Stimulated activated naive CD8-positive, alpha-beta T cell treated with anti-CD3 and anti-CD28 coated beads, Interleukin-15, Interleukin-2, amounts not matched to agents 100 ng/mL and 50 ng/mL, for 24 hours (primary cell): ENCODE results near the gene PDXDC1.
"Not testable (repeated sequence)": the region's sequence is repeated elsewhere in the genome, so short reads cannot be mapped to it uniquely, and the experiment has no call there.

Experiments
- H3K27ac Mint-ChIP-seq: one replicate; pipeline ENCODE4 v1.8.0; 2021; ENCODE audit warnings: mild to moderate bottlenecking, mixed read lengths
- H3K27me3 Mint-ChIP-seq: one replicate; pipeline ENCODE4 v1.8.0; 2021; ENCODE audit warnings: mixed read lengths
- H3K36me3 Mint-ChIP-seq: one replicate; pipeline ENCODE4 v1.8.0; 2021; ENCODE audit warnings: low read depth, mixed read lengths
- H3K4me1 Mint-ChIP-seq: one replicate; pipeline ENCODE4 v1.8.0; 2021; ENCODE audit warnings: low read depth, mixed read lengths
- H3K4me3 Mint-ChIP-seq: one replicate; pipeline ENCODE4 v1.8.0; 2021; ENCODE audit warnings: mild to moderate bottlenecking, mixed read lengths
- H3K9me3 Mint-ChIP-seq: one replicate; pipeline ENCODE4 v1.8.0; 2021; ENCODE audit warnings: mixed read lengths

The PDXDC1 gene

DNA sequence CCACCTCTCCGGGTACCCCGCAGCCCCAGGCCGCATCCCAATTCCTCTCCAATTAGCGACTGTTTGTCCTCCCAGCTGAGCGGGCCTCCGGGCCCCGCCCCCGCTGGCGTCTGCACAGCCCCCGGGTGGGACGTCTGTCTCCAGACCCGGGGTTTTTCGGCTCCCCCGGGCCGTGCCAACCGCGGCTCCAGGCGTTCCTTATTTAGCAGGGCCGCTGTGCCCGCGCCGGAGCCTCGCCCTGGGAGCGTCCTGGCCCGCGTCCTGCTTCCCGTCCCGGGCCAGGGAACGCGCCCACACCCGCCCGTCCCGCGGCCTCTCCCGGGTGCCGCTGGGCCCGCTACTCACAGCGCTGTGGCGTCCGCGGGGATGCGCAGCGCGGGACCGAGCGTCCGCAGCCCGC, 179.2 kb downstream of the PDXDC1 start:
- not testable (repeated sequence) for H3K36me3 Mint-ChIP-seq, H3K27me3 Mint-ChIP-seq, H3K9me3 Mint-ChIP-seq, H3K4me1 Mint-ChIP-seq, H3K27ac Mint-ChIP-seq
- H3K4me3 Mint-ChIP-seq: peak overlapping the region; percentile 72

DNA sequence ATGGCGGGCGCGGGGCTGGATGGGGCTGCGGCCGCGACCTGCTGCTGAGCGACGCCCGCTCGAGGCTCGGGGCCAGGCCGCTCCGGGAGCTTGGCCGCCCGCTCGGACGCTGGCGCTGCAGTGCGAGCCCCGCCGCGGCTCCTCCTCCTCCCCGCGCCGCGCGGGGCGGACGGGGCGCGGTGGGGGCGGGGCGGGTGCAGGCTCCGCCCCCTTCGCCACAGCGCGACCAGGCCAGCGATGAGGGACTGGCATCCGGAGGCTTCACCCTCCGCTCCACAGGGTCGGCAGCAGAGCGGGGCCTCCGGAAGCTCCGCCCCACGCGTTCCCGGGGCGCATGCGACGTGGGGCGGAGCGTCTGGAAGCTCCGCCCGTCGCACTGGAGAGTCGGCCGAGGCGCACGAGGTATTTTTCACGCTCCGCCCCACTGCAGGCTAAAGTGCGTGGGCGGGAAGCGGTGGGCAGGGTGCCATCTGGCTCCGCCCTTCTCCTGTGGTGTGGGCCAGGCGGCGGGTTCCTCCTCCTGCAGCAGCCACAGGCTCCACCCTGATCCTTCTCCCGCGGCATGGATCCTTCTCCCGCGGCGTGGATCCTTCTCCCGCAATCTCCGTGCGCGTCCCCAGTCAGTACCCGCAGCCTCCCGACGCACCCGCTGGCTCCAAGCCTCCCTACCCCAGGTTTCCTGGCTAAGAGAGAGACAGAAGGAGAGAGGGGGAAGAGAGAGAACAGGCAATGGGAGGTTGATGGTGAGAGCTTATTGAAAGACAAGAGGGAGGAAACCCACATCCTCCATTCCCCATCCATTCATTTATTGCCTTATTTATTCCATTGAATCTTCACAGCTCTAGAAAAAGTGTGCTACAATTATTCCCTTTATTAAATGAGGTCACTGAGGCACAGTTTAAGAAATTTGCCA, 180.1 kb downstream of the PDXDC1 start:
- not testable (repeated sequence) for H3K27me3 Mint-ChIP-seq, H3K9me3 Mint-ChIP-seq, H3K36me3 Mint-ChIP-seq, H3K4me1 Mint-ChIP-seq
- H3K4me3 Mint-ChIP-seq: peak overlapping the region; percentile 75
- peak overlapping the region; percentile 21 for H3K27ac Mint-ChIP-seq

DNA sequence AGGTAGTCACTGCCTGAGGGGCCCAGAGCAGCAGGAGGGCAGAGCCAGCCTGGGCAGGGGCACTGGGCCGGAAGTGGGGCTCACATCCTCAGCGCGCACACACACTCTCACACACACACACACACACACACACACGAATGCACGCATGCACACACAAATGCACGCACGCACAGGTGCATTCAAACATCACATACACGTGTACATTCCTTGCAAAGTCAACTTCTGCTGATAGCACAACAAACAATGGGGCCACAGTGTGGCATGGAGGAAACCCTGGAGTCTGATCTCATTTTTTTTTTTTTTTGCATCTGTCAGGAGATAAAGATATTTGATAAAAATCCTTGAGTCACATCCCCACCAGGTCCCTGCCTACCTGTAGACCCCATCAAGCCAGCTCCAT, 182.8 kb downstream of the PDXDC1 start:
- not testable (repeated sequence) for H3K4me3 Mint-ChIP-seq, H3K27me3 Mint-ChIP-seq, H3K9me3 Mint-ChIP-seq, H3K36me3 Mint-ChIP-seq, H3K4me1 Mint-ChIP-seq, H3K27ac Mint-ChIP-seq

DNA sequence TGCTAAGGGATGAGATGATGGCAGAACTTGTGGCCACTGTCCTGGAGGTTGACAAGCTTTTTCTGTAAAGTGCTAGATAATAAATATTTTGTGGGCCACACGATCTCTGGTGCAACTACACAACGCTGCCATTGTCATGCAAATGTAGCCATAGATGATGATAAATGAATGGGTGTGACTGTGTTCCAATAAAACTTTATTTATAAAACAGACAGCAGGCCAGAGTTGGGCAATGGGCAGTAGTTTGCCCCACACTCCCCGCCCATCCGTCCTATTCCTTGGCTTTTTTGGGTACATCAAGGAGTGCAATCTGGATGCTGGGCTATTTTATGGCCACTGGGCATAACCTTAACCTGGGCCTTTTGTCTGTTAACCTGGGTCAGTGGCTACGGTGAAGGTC, 184.8 kb downstream of the PDXDC1 start:
- H3K4me1 Mint-ChIP-seq, H3K9me3 Mint-ChIP-seq, H3K36me3 Mint-ChIP-seq, H3K4me3 Mint-ChIP-seq, H3K27ac Mint-ChIP-seq, H3K27me3 Mint-ChIP-seq: not testable (repeated sequence)

DNA sequence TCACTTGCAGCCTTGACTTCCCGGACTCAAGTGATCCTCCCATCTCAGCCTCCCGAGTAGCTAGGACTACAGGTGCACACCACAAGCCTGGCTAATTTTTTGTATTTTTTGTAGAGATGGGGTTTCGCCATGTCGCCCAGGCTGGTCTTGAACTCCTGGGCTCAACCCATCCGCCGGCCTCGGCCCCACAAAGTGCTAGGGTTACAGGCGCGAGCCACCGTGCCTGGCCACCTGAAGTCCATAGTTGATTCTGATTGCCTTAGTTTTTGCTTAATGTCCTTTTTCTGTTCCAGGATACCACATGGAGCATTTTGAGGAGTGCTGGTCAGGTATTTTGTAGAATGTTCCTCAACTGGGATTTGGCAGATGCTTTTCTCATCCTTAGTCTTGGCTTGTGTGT, 185.7 kb downstream of the PDXDC1 start:
- H3K27me3 Mint-ChIP-seq, H3K36me3 Mint-ChIP-seq, H3K4me1 Mint-ChIP-seq, H3K9me3 Mint-ChIP-seq, H3K27ac Mint-ChIP-seq, H3K4me3 Mint-ChIP-seq: not testable (repeated sequence)

DNA sequence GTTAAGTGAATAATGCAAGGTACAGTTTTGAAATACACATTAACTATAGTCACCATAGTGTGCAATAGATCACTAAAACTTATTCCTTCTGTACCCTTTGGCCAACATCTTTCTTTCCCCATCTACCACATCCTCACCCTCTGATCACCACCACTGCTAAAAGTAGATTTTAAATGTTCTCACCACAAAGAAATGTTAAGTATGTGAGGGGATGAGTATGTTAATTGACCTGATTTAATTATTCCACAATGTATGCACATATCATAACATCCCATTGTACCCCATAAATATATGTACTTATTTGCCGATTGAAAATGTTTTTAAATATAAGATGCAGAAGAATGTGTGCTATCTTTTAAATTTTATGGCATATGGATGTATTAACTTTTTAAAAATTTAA, 188.2 kb downstream of the PDXDC1 start:
- H3K4me1 Mint-ChIP-seq, H3K27me3 Mint-ChIP-seq, H3K27ac Mint-ChIP-seq, H3K9me3 Mint-ChIP-seq, H3K4me3 Mint-ChIP-seq, H3K36me3 Mint-ChIP-seq: not testable (repeated sequence)

DNA sequence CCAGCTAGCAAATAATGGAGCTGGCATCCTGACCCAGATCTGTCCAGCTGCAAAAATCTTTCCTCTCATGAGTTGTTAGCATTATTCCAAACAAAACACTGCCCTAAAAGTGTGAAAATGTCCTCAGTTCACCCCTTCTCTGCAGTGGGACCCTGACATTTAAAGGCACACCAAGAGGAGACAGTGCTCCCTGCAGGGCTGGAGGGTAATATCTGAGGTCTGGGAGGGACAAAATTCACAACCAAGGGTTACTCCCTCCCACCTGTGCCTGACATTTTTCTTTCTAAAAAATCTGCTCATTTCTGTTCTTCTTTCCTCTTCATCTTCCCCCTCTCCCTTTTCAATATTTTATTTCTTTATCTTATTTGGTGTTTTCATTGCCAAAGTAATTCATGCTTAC, 191.4 kb downstream of the PDXDC1 start:
- H3K27me3 Mint-ChIP-seq, H3K4me1 Mint-ChIP-seq, H3K27ac Mint-ChIP-seq, H3K36me3 Mint-ChIP-seq, H3K9me3 Mint-ChIP-seq, H3K4me3 Mint-ChIP-seq: not testable (repeated sequence)

DNA sequence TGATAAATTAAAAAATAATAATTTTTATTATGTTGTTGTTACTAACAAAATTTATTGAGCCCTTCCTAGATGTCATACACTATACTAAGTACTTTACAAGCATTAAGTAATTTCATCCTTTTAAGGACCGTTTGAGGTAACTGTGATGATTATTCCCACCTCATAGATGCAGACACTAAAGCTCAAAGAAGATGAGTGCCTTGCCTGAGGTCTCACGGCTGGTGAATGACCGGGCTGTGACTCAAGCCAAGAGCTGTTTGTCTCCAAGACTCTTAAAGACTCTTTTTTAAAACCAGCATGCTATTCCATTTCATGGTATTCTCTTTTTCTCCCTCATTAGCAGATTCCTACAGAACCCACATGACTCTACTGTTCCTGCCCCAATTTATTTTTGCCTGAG, 193.5 kb downstream of the PDXDC1 start:
- not testable (repeated sequence) for H3K9me3 Mint-ChIP-seq, H3K4me1 Mint-ChIP-seq, H3K27ac Mint-ChIP-seq, H3K36me3 Mint-ChIP-seq, H3K27me3 Mint-ChIP-seq, H3K4me3 Mint-ChIP-seq

DNA sequence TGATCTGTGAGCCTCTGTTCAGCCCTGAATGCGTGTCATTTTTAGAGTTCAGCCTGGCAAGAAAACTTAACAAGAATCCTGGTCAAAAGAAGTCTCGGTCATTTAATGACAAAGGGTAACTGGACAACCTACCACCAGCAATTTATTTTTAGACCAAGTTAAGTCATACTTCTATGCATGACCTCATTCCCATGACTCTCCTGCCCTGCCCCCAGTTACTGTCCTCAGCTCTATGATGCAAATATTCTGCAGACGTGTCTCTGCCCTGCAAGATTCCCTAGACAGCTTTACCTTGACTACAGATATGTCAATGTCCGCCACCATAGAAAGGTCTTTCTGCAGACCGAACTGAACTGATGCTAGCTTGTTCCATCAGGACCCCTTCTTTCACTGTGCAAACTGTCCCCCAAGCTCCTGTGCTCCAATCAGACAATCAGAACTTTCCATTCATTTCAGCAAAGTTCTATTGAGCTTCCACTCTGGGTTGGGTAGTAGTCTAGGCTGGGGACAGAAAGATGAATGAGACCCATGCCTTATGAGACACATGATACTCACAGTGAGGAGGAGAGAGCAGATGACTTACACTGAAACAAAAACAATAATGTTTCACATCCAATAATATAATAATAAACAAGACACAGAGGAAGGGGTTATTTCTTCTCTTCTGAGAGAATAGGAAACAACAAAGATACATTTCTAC, 194.3 kb downstream of the PDXDC1 start:
- H3K27ac Mint-ChIP-seq, H3K4me3 Mint-ChIP-seq, H3K36me3 Mint-ChIP-seq, H3K9me3 Mint-ChIP-seq, H3K27me3 Mint-ChIP-seq, H3K4me1 Mint-ChIP-seq: not testable (repeated sequence)

DNA sequence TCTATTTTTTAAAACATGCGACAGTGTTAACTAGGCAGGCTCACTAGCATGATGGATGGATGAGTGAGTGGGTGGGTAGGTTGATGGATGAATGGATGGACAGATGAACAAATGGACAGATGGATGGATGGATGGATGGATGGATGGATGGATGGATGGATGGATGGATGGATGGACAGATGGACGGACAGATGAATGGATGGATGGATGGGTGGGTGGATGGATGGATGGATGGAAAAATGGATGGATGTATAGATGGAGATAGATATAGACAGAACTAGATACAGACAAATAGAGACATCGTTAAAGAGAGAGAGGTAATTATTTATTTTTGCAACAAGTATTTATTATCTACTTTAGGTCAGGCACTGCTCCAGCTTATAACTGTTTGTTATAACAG, 205.1 kb downstream of the PDXDC1 start:
- not testable (repeated sequence) for H3K27ac Mint-ChIP-seq, H3K27me3 Mint-ChIP-seq

DNA sequence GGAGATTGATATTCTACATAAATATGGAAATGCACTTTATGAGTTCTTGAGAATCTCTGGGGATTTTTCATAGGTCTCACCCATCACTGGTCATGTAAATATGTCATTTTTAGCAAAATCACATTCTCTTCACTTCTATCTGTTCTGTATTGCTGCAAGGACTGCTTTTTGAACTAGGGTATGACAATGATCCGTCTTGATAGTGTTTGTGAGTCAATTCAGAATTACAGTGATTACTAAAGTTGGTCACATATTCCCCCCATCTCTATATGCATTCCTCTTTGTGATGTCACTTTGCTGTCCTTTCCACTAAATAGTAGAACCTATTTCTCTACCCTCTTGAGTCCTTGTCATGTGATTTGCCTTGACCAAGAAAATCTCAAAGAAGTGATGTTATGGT, 206.1 kb downstream of the PDXDC1 start:
- H3K4me3 Mint-ChIP-seq, H3K27ac Mint-ChIP-seq, H3K9me3 Mint-ChIP-seq, H3K4me1 Mint-ChIP-seq, H3K27me3 Mint-ChIP-seq, H3K36me3 Mint-ChIP-seq: not testable (repeated sequence)

More for the DNA sequence above, 205.1 kb downstream of the PDXDC1 start:
- not testable (repeated sequence) for H3K4me3 Mint-ChIP-seq, H3K36me3 Mint-ChIP-seq, H3K4me1 Mint-ChIP-seq, H3K9me3 Mint-ChIP-seq

DNA sequence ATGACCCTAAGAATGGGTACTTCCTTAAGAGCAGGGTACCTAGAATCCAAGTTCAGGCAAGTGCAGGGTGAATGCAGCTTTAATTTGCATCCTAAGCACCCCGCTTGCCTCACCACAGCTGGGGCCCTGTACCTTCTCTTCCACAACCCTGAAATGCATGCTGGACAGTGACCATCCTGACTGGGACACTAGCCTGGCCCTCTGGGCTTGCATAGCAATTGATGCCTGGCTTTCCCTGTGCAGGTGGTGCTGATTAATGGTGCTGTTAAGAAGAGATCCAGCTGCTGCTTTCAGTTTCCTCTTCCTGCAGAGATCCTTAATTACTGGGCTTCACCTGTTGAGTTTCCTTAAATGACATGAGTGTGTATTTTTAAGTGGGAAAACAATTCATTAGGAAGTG, 209.2 kb downstream of the PDXDC1 start:
- not testable (repeated sequence) for H3K36me3 Mint-ChIP-seq, H3K4me3 Mint-ChIP-seq, H3K27me3 Mint-ChIP-seq, H3K27ac Mint-ChIP-seq, H3K9me3 Mint-ChIP-seq, H3K4me1 Mint-ChIP-seq
